GM06990 (cell line): Measurements from ENCODE around the gene IGSF23.
"Not testable (repeated sequence)": the region's sequence is repeated elsewhere in the genome, so short reads cannot be mapped to it uniquely, and the experiment has no call there.

Experiments
- DNase-seq: peaks from one replicate; pipeline ENCODE4 v3.0.0-alpha.2; 2011; ENCODE audit not compliant: insufficient read length; ENCODE audit errors: extremely low read depth
- H3K27me3 ChIP-seq: replicated peaks from 2 replicates; pipeline ENCODE4 v1.6.0; 2011; ENCODE audit warnings: low read length; ENCODE audit not compliant: control insufficient read depth, insufficient read depth
- H3K36me3 ChIP-seq: 2 replicates; pipeline ENCODE4 v1.5.1; 2011; ENCODE audit warnings: low read length; ENCODE audit not compliant: control insufficient read depth, insufficient read depth
- H3K4me3 ChIP-seq: replicated peaks from 2 replicates; pipeline ENCODE4 v1.5.1; 2011; ENCODE audit warnings: low read depth, mild to moderate bottlenecking, control low read depth, low read length
- TF ChIP-seq, protein P1 (sequence below): IDR thresholded peaks from 2 replicates; pipeline ENCODE4 v1.5.1; 2011; ENCODE audit warnings: low read length, control low read depth, mild to moderate bottlenecking, inconsistent platforms; ENCODE audit not compliant: insufficient read depth, poor library complexity, severe bottlenecking

IGSF23 gene

DNA sequence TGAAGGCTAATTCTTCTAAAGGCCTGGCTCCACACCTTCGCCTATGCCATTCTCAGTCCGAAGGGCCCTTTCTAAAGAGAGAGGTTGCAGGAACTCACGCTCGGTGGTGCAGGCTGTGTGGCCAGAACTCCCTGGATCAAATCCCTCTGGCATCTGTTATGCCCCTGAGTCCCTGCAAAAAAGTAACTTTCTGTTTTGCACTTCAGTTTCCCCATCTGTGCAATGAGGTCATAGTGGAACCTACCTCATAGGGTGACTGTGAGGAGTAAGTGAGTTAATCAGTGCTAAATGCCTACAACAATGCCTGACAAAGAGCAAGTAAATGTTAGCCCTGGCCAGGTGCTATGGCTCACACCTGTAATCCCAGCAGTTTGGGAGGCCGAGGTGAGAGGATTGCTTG is 7.3 kb downstream of the IGSF23 start:
- no peak for DNase-seq
- no peaks in the 10 kb centered on the region for H3K36me3 ChIP-seq
- TF ChIP-seq, protein P1, sequence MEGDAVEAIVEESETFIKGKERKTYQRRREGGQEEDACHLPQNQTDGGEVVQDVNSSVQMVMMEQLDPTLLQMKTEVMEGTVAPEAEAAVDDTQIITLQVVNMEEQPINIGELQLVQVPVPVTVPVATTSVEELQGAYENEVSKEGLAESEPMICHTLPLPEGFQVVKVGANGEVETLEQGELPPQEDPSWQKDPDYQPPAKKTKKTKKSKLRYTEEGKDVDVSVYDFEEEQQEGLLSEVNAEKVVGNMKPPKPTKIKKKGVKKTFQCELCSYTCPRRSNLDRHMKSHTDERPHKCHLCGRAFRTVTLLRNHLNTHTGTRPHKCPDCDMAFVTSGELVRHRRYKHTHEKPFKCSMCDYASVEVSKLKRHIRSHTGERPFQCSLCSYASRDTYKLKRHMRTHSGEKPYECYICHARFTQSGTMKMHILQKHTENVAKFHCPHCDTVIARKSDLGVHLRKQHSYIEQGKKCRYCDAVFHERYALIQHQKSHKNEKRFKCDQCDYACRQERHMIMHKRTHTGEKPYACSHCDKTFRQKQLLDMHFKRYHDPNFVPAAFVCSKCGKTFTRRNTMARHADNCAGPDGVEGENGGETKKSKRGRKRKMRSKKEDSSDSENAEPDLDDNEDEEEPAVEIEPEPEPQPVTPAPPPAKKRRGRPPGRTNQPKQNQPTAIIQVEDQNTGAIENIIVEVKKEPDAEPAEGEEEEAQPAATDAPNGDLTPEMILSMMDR: no peak

GRCh38 chr19:44621367-44621766 is 8.0 kb downstream of the IGSF23 start:
- no peak for DNase-seq
- no peak overlapping the region for H3K4me3 ChIP-seq
- no peaks in the 10 kb centered on the region for H3K36me3 ChIP-seq
- TF ChIP-seq, protein P1: no peak
- no peaks in the 10 kb centered on the region for H3K27me3 ChIP-seq

More for the DNA sequence above, 7.3 kb downstream of the IGSF23 start:
- Histone ChIP-seq H3K27me3 (no peaks in the 10 kb centered on the region), H3K4me3 (no peak overlapping the region)

DNA sequence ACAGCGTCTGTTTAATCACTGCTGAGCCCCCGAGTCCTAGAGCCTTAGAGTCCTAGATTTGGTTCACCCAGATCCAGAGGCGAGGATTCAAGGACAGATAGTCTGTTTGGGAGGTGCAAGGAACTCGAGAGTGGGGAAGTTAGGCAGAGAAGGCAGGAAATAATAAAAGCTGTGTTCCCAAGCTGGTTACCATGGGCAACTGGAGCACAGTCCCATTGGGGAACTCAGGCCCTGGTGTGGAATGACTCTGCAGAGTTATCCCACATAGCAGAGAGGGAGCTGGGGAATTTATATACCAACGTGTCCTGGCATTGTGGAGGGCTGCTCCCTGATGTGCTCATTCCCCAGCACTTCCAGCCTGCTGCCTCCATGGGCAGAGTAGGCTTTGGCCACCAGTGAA is 9.7 kb downstream of the IGSF23 start:
- TF ChIP-seq, protein P1: no peak
- Histone ChIP-seq H3K27me3 (no peaks in the 10 kb centered on the region; the same call in 1 of the 2 replicates), H3K36me3 (no peaks in the 10 kb centered on the region), H3K4me3 (no peak overlapping the region)
- DNase-seq: no peak

- TF ChIP-seq, protein P1: no peak
- Histone ChIP-seq H3K27me3 (no peaks in the 10 kb centered on the region; the same call in 1 of the 2 replicates), H3K4me3 (no peak overlapping the region), H3K36me3 (no peaks in the 10 kb centered on the region)
- no peak for DNase-seq
Measured at GRCh38 chr19:44623626-44624025, 10.3 kb downstream of the IGSF23 start.

GRCh38 chr19:44624840-44625354 is 11.5 kb downstream of the IGSF23 start:
- no peaks in the 10 kb centered on the region for H3K36me3 ChIP-seq
- no peak for DNase-seq
- H3K4me3 ChIP-seq: no peak overlapping the region
- TF ChIP-seq, protein P1: no peak
- no peaks in the 10 kb centered on the region; the same call in 1 of the 2 replicates for H3K27me3 ChIP-seq

DNA sequence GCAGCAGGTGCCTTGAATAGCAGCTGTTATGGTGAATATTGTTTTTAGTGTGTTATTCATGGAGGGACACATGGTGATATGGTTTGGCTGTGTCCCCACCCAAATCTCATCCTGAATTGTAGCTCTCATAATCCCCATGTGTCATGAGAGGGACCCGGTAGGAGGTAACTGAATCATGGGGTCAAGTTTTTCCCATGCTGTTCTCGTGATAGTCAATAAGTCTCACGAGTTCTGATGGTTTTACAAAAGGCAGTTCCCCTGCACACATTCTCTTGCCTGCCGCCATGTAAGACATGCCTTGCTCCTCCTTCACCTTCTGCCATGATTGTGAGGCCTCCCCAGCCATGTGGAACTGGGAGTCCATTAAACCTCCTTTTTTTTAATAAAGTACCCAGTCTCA is 12.3 kb downstream of the IGSF23 start:
- H3K4me3 ChIP-seq, H3K36me3 ChIP-seq, H3K27me3 ChIP-seq, DNase-seq: not testable (repeated sequence)
